HepG2 (cell line): ENCODE measurements around the gene HACD2. TPM values are rescaled to one million over a fixed set of nuclear protein-coding genes. Genes with fewer than 3 reads are reported as not detected.

Experiments used
- ATAC-seq: fragments of 200-7000 bp; cut with Tn5 transposase; 3 replicates; pipeline ENCODE4 v1.9.1; 2020; ENCODE audit warnings: mild to moderate bottlenecking, moderate library complexity
- BruUV-seq: library from RNA; stranded (reverse); fragments of 400-500 nt; replicated peaks from 2 replicates; lab custom pipeline; 2021; lab: Mats Ljungman, UMichigan
- CTCF ChIA-PET: fragments of 300-600 bp; formaldehyde crosslinking; extraction: SDS; loops from one replicate; lab custom pipeline; 2021; ENCODE audit warnings: low total read pairs, inconsistent platforms, low intra/inter-chr PET ratio; lab: Yijun Ruan, JAX
- POLR2A ChIA-PET: fragments of 350-600 bp; sonication (Branson Sonifier 250); formaldehyde crosslinking; loops from one replicate; lab custom pipeline; 2020; ENCODE audit warnings: antibody characterized with exemption, inconsistent platforms; lab: Yijun Ruan, JAX
- DNase-seq: peaks from one replicate; pipeline ENCODE4 v3.0.0-alpha.2; 2015; ENCODE audit warnings: low spot score
- FAIRE-seq: peaks from 3 replicates; lab custom pipeline; 2011; peaks lifted over from hg19 to GRCh38; lab: Jason Lieb, UNC
- H2AFZ ChIP-seq: one replicate; pipeline ENCODE4 v1.6.1; 2011; ENCODE audit warnings: low read length, inconsistent platforms
- H3K27ac ChIP-seq: fragments of 300-600 bp; 3 replicates; pipeline ENCODE4 v1.8.0; 2011; ENCODE audit warnings: mixed run types, mild to moderate bottlenecking, mixed read lengths, low read length, inconsistent platforms; ENCODE audit not compliant: insufficient read depth; ENCODE audit errors: extremely low read length
- H3K27me3 ChIP-seq, 2 experiments: fragments of 200-600 bp in 1 of 2; 2 replicates in 1 of 2; 3 replicates in 1 of 2; pipeline versions ENCODE4 v1.6.0 to v1.8.0; 2011; ENCODE audit warnings: low read length in 2 of 2, mild to moderate bottlenecking in 2 of 2, moderate library complexity in 2 of 2, inconsistent platforms in 1 of 2; ENCODE audit not compliant: insufficient read depth in 2 of 2, control insufficient read depth in 1 of 2
- H3K36me3 ChIP-seq, 2 experiments: fragments of 200-600 bp in 1 of 2; replicated peaks in 1 of 2; 2 replicates in 1 of 2; 3 replicates in 1 of 2; pipeline versions ENCODE4 v1.5.1 to v1.8.0; 2011; ENCODE audit warnings: low read length in 2 of 2, inconsistent platforms in 1 of 2; ENCODE audit not compliant: insufficient read depth in 2 of 2, control insufficient read depth in 1 of 2
- H3K4me1 ChIP-seq: 2 replicates; pipeline ENCODE4 v1.5.1; 2012; ENCODE audit warnings: low read length, inconsistent platforms; ENCODE audit not compliant: insufficient read depth
- H3K4me2 ChIP-seq: 2 replicates; pipeline ENCODE4 v1.6.0; 2011; ENCODE audit warnings: low read depth, low read length, inconsistent platforms
- H3K4me3 ChIP-seq, 3 experiments: fragments of 200-600 bp in 1 of 3; sonication (generic), shearing (Covaris generic) in 1 of 3; replicated peaks in 1 of 3; 2 replicates each; pipeline ENCODE4 v1.5.1; 2011 to 2016; ENCODE audit warnings: low read length in 3 of 3, inconsistent platforms in 2 of 3, low read depth in 2 of 3, mild to moderate bottlenecking in 2 of 3, control low read depth in 1 of 3, mixed read lengths in 1 of 3; ENCODE audit not compliant: insufficient read depth in 1 of 3
- H3K79me2 ChIP-seq: one replicate; pipeline ENCODE4 v1.6.1; 2011; ENCODE audit warnings: low read length, inconsistent platforms; ENCODE audit not compliant: insufficient read depth
- H3K9ac ChIP-seq: 2 replicates; pipeline ENCODE4 v1.6.0; 2011; ENCODE audit warnings: mild to moderate bottlenecking, low read depth, low read length, inconsistent platforms; ENCODE audit not compliant: insufficient read depth
- H3K9me3 ChIP-seq: 2 replicates; pipeline ENCODE4 v1.5.1; 2012; ENCODE audit warnings: mild to moderate bottlenecking, low read length
- H4K20me1 ChIP-seq: 2 replicates; pipeline ENCODE4 v1.6.0; 2011; ENCODE audit warnings: inconsistent platforms, mild to moderate bottlenecking, low read length, moderate library complexity; ENCODE audit not compliant: insufficient read depth
- ARHGAP35 ChIP-seq: sonication (generic); formaldehyde crosslinking; IDR thresholded peaks from 2 replicates; pipeline ENCODE4 v1.9.0; 2022; ENCODE audit warnings: mild to moderate bottlenecking, inconsistent platforms, moderate library complexity, missing genetic modification reagents, borderline replicate concordance
- ATF3 ChIP-seq: sonication (generic); formaldehyde crosslinking; IDR thresholded peaks from 2 replicates; pipeline ENCODE4 v1.4.0; 2020; ENCODE audit warnings: missing genetic modification reagents
- ETV5 ChIP-seq: IDR thresholded peaks from 2 replicates; pipeline ENCODE4 v1.6.1; 2018; ENCODE audit warnings: missing biosample characterization, missing genetic modification reagents, inconsistent platforms, borderline replicate concordance
- HMG20B ChIP-seq: conservative IDR thresholded peaks from 2 replicates; pipeline ENCODE4 v1.6.1; 2016; ENCODE audit warnings: missing genetic modification reagents, missing compliant biosample characterization
- HOXA9 ChIP-seq: sonication (generic); formaldehyde crosslinking; IDR thresholded peaks from 2 replicates; pipeline ENCODE4 v1.8.1; 2022; ENCODE audit warnings: missing genetic modification reagents, mild to moderate bottlenecking, moderate library complexity, borderline replicate concordance
- KLF13 ChIP-seq: sonication (generic); formaldehyde crosslinking; IDR thresholded peaks from 2 replicates; pipeline ENCODE4 v1.4.0; 2020; ENCODE audit warnings: mild to moderate bottlenecking, missing genetic modification reagents
- NR3C1 ChIP-seq: sonication (generic); formaldehyde crosslinking; IDR thresholded peaks from 2 replicates; pipeline ENCODE4 v1.4.0; 2020; ENCODE audit warnings: missing genetic modification reagents
- PHF20 ChIP-seq: sonication (generic); formaldehyde crosslinking; IDR thresholded peaks from 2 replicates; pipeline ENCODE4 v1.5.0; 2020; ENCODE audit warnings: mild to moderate bottlenecking, missing genetic modification reagents
- RNF2 ChIP-seq: fragments of 450-650 bp; conservative IDR thresholded peaks from 2 replicates; pipeline ENCODE4 v1.6.1; 2016; ENCODE audit warnings: low read depth
- ZBTB7B ChIP-seq: sonication (generic); formaldehyde crosslinking; IDR thresholded peaks from 2 replicates; pipeline ENCODE4 v1.4.0; 2020; ENCODE audit warnings: missing genetic modification reagents
- ZNF180 ChIP-seq: sonication (generic); formaldehyde crosslinking; IDR thresholded peaks from 2 replicates; pipeline ENCODE4 v1.4.0; 2020; ENCODE audit warnings: low read depth, missing genetic modification reagents, borderline replicate concordance
- ZNF552 ChIP-seq: sonication (generic); formaldehyde crosslinking; IDR thresholded peaks from 2 replicates; pipeline ENCODE4 v1.9.0; 2022; ENCODE audit warnings: missing genetic modification reagents, mild to moderate bottlenecking, borderline replicate concordance
- ZNF740 ChIP-seq: sonication (generic); formaldehyde crosslinking; IDR thresholded peaks from 2 replicates; pipeline ENCODE4 v1.4.0; 2020; ENCODE audit warnings: missing genetic modification reagents
- ZNF792 ChIP-seq: IDR thresholded peaks from 2 replicates; pipeline ENCODE4 v1.6.1; 2016
- ZNF891 ChIP-seq: sonication (generic); formaldehyde crosslinking; IDR thresholded peaks from 2 replicates; pipeline ENCODE4 v1.5.0; 2020; ENCODE audit warnings: mild to moderate bottlenecking, missing genetic modification reagents
- WGBS: methylation state at CpG from one replicate; pipeline ENCODE4 v1.1.6; 2017; ENCODE audit warnings: low lambda C conversion rate; 5-methylcytosine and 5-hydroxymethylcytosine counted together
- in situ Hi-C: cut with HindIII; loops from 2 replicates; pipeline ENCODE4 v1.10.0; 2017; ENCODE audit warnings: low pct_unique_long_range_greater_than_20kb; ENCODE audit not compliant: extremely low pct_ligation_motif_present
- intact Hi-C: fragments of 100-400 bp; cut with micrococcal nuclease; formaldehyde crosslinking; loops from one replicate; pipeline ENCODE4 v1.10.0; 2022; ENCODE audit not compliant: unreplicated experiment
- polyA plus RNA-seq, 8 experiments: library from polyadenylated mRNA; depleted of rRNA in 3 of 8; stranded (reverse) in 7 of 8; unstranded in 1 of 8; fragments of >200 nt; fragmentation: Illumina TruSeq in 4 of 8; extraction: Trizol in 4 of 8; gene quantifications; 2 replicates each; pipeline versions ENCODE4 v1.2.1 to v1.2.3, GENCODE V29; 2011 to 2016; ENCODE audit warnings: low read depth in 4 of 8, missing spikeins in 1 of 8, mixed read lengths in 1 of 8; ENCODE audit not compliant: insufficient read depth in 1 of 8
- total RNA-seq, 5 experiments: library from RNA; depleted of rRNA; stranded (reverse); fragments of >200 nt; fragmentation: Illumina TruSeq; extraction: Trizol; gene quantifications; 2 replicates each; pipeline ENCODE4 v1.2.3, GENCODE V29; 2016; ENCODE audit warnings: low read depth in 1 of 5
- TF ChIP-seq, protein P1 (sequence below): sonication (generic); formaldehyde crosslinking; IDR thresholded peaks from 2 replicates; pipeline ENCODE4 v1.5.0; 2020; ENCODE audit warnings: mild to moderate bottlenecking, low read depth, missing genetic modification reagents, borderline replicate concordance

Gene HACD2
- total and polyA plus RNA-seq, 2 of the 13 experiments (the other 11 are each of a cell fraction or from before 2014, with no cell fraction given) = 47.0 to 50.4 TPM

- 47% methylated on average over 7 of the region's 7 CpGs for WGBS
- Histone ChIP-seq H3K36me3 (no peaks in the 10 kb centered on the region), H3K9me3 (no peaks in the 10 kb centered on the region), H3K27me3 (peaks cover 2 to 26% of the 10 kb centered on the region in 2 experiments; a peak in 2 of 5 replicates), H3K79me2 (no peaks in the 10 kb centered on the region), H3K4me2 (no peak overlapping the region), H4K20me1 (no peaks in the 10 kb centered on the region), H3K4me1 (no peaks in the 10 kb centered on the region), H3K27ac (no peak overlapping the region), H3K9ac (no peak overlapping the region), H3K4me3 (no peak overlapping the region), H2AFZ (no peak overlapping the region)
- TF ChIP-seq, protein P1, sequence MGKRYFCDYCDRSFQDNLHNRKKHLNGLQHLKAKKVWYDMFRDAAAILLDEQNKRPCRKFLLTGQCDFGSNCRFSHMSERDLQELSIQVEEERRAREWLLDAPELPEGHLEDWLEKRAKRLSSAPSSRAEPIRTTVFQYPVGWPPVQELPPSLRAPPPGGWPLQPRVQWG (CRISPR knock-in tag) = no peak
- TF ChIP-seq RNF2 = no peak
- TF ChIP-seq ZNF891 = no peak
- TF ChIP-seq ZNF792 (CRISPR knock-in tag) = no peak
- no peak for TF ChIP-seq HMG20B (CRISPR knock-in tag)
- no peak for TF ChIP-seq PHF20 (CRISPR knock-in tag)
- DNase-seq (no peak), FAIRE-seq (no peak), ATAC-seq (no peak)
- POLR2A ChIA-PET = no interaction called here
- CTCF ChIA-PET = no interaction called here
- intact Hi-C loops (no loop called here), in situ Hi-C loops (no loop called here)
- no TSS peak for BruUV-seq
Observed at GRCh38 chr3:123475786-123476185, 109.1 kb downstream of the HACD2 start.

DNA sequence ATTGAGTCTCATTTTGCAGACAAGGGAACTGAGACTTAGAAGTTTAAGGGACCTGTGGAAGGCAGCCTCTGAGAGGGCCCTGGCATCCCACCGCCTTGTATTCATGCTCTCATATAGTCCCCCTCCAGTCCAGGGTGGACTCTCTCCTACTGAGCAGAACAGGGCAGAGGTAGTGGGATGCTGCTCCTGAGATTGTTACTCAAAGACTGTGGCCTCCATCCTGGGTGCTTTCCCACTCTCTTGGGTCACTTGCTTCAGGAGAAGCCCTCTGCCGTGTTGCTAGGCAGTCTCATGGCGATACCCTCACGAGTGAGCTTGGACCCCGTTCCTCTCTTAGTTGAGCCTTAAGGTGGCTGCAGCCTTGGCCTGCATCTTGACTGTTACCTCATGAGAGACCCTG, 113.7 kb downstream of the HACD2 start:
- Histone ChIP-seq H3K4me2 (no peak overlapping the region), H3K9ac (no peak overlapping the region), H3K27me3 (peaks cover 0 to 8% of the 10 kb centered on the region in 2 experiments; a peak in 1 of 5 replicates), H4K20me1 (no peaks in the 10 kb centered on the region), H3K79me2 (no peaks in the 10 kb centered on the region), H3K4me1 (no peaks in the 10 kb centered on the region), H3K36me3 (no peaks in the 10 kb centered on the region), H3K4me3 (no peak overlapping the region), H3K9me3 (no peaks in the 10 kb centered on the region), H3K27ac (no peak overlapping the region), H2AFZ (no peak overlapping the region)
- 57% methylated on average over 5 of the region's 5 CpGs for WGBS
- POLR2A ChIA-PET = no interaction called here
- FAIRE-seq (no peak), DNase-seq (no peak), ATAC-seq (no peak)
- in situ Hi-C loops (no loop called here), intact Hi-C loops (no loop called here)
- BruUV-seq = no TSS peak
- CTCF ChIA-PET = no interaction called here
- TF ChIP-seq NR3C1 (CRISPR knock-in tag) = no peak
- TF ChIP-seq ZBTB7B (CRISPR knock-in tag) = no peak
- no peak for TF ChIP-seq ATF3 (CRISPR knock-in tag)
- TF ChIP-seq ARHGAP35 (CRISPR knock-in tag) = no peak
- no peak for TF ChIP-seq ZNF740
- no peak for TF ChIP-seq ZNF552 (CRISPR knock-in tag)
- TF ChIP-seq ETV5 (CRISPR knock-in tag) = no peak
- no peak for TF ChIP-seq HOXA9 (CRISPR knock-in tag)
- TF ChIP-seq ZNF180 = no peak
- no peak for TF ChIP-seq KLF13 (CRISPR knock-in tag)
